ENCODE data around the gene AGBL4.

DNA sequence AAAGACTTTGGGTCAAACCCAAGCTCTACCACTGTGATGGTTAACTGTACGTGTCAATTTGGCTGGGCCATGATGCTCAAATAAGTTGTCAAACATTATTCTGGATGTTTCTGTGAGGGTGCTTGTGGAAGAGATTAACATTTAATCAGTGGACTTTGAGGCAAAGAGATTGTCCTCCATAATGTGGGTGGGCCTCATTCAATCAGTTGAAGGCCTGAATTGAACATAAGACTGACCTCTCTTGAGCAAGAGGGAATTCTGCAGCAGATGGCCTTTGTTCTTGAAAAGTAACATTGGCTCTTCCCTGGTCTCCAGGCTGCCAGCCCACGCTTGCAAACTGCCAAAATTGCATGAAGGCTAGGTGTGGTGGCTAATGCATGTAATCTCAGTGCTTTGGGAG, 1457.3 kb downstream of the AGBL4 start:
- TF ChIP-seq ISL1 (CRISPR knock-in tag; IDR thresholded peaks at IDR 0.05) (no peak), ZNF8 (CRISPR knock-in tag; IDR thresholded peaks at IDR 0.05) (no peak), ESRRG (CRISPR knock-in tag; IDR thresholded peaks at IDR 0.05) (no peak), ZFP3 (CRISPR knock-in tag; IDR thresholded peaks at IDR 0.05) (no peak), RARB (CRISPR knock-in tag; IDR thresholded peaks at IDR 0.05) (no peak), TCF4 (CRISPR knock-in tag; IDR thresholded peaks at IDR 0.05; ENCODE audit: borderline replicate concordance) (no peak), OSR1 (CRISPR knock-in tag; IDR thresholded peaks at IDR 0.05) (no peak), ZNF565 (CRISPR knock-in tag; conservative IDR thresholded peaks at IDR 0.05; ENCODE audit: low read depth) (no peak), CSRNP3 (CRISPR knock-in tag; IDR thresholded peaks at IDR 0.05) (no peak), BACH2 (CRISPR knock-in tag; IDR thresholded peaks at IDR 0.05; ENCODE audit: borderline replicate concordance) (no peak)
- TF ChIP-seq, protein P1, sequence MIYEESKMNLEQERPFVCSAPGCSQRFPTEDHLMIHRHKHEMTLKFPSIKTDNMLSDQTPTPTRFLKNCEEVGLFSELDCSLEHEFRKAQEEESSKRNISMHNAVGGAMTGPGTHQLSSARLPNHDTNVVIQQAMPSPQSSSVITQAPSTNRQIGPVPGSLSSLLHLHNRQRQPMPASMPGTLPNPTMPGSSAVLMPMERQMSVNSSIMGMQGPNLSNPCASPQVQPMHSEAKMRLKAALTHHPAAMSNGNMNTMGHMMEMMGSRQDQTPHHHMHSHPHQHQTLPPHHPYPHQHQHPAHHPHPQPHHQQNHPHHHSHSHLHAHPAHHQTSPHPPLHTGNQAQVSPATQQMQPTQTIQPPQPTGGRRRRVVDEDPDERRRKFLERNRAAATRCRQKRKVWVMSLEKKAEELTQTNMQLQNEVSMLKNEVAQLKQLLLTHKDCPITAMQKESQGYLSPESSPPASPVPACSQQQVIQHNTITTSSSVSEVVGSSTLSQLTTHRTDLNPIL (CRISPR knock-in tag; IDR thresholded peaks at IDR 0.05; ENCODE audit: low read depth) = no peak
- TF ChIP-seq, protein P2, sequence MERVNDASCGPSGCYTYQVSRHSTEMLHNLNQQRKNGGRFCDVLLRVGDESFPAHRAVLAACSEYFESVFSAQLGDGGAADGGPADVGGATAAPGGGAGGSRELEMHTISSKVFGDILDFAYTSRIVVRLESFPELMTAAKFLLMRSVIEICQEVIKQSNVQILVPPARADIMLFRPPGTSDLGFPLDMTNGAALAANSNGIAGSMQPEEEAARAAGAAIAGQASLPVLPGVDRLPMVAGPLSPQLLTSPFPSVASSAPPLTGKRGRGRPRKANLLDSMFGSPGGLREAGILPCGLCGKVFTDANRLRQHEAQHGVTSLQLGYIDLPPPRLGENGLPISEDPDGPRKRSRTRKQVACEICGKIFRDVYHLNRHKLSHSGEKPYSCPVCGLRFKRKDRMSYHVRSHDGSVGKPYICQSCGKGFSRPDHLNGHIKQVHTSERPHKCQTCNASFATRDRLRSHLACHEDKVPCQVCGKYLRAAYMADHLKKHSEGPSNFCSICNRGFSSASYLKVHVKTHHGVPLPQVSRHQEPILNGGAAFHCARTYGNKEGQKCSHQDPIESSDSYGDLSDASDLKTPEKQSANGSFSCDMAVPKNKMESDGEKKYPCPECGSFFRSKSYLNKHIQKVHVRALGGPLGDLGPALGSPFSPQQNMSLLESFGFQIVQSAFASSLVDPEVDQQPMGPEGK (CRISPR knock-in tag; IDR thresholded peaks at IDR 0.05; ENCODE audit: borderline replicate concordance) = no peak
